HG02798 (cell line): ENCODE data around the gene TLDC2.
"Not testable (repeated sequence)": the region's sequence is repeated elsewhere in the genome, so short reads cannot be mapped to it uniquely, and the experiment has no call there.

Experiments used
- ATAC-seq: cut with Tn5 transposase; IDR thresholded peaks from one replicate; pipeline ENCODE4 v1.9.1; 2021; ENCODE audit warnings: mild to moderate bottlenecking; ENCODE audit not compliant: unreplicated experiment, poor library complexity

The TLDC2 gene

DNA sequence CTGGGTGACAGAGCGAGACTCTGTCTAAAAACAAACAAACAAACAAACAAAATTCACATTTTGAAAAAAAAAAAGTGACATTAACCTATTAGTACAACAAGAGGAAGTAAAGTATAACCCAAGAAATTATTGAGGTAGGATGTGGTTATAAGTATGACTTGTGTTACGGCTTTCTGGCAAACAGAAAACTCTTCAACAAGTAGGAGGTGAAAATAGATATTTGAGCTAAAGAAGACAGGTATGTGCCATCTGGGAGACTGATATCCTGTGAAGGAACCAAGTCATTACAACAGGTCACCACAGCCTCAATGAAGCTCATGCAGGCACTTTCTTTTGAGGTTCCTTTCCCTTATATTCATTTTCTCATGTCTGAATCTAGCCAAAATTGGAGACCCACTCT is 28.8 kb downstream of the TLDC2 start:
- ATAC-seq, result no peak

DNA sequence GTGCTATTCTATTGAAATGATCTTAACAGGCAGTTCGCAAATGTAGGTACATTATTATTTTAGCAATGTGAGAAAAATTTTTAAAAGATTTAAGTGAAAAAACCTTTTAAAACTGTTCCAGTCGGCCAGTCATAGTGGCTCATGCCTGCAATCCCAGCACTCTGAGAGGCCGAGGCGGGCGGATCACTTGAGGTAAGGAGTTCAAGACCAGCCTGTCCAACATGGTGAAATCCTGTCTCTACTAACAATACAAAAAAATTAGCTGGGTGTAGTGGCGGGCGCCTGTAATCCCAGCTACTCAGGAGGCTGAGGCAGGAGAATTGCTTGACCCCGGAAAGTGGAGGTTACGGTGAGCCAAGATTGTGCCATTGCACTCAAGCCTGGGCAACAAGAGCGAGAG is 29.6 kb downstream of the TLDC2 start:
- not testable (repeated sequence) for ATAC-seq

DNA sequence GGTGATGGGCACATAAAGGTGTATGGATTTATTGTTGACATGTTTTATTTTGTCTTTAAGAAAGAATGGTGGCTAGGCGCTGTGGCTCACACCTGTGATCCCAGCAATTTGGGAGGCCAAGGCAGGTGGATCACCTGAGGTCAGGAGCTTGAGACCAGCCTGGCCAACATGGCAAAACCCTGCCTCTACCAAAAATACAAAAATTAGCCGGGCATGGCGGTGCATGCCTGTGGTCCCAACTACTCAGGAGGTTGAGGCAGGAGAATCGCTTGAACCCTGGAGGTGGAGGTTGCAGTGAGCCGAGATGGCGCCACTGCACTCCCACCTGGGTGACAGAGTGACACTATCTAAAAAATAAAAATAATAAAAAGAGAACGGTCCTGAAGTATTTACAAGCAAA is 30.1 kb downstream of the TLDC2 start:
- ATAC-seq, result not testable (repeated sequence)

GRCh38 chr20:36908603-36909002 is 32.7 kb downstream of the TLDC2 start:
- no peak for ATAC-seq

DNA sequence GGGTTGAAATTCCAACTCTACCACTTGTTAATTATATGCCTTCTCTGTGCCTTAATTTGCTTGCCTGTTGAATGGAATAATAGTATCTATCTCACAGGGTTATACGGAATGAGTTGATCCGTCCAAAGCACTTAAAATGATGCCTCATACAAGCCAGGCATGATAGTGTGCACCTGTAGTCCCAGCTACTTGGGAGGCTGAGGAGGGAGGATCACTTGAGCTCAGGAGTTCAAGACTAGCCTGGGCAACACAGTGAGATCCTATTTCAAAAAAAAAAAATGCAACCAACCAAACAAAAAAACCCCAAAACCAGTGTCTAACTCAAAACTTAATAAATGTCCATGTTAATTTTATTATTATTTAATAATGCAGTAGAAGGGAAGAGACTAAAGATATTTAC is 40.3 kb downstream of the TLDC2 start:
- no peak for ATAC-seq

GRCh38 chr20:36917240-36917639 is 41.3 kb downstream of the TLDC2 start:
- no peak for ATAC-seq

GRCh38 chr20:36917943-36918342 is 42.0 kb downstream of the TLDC2 start:
- no peak for ATAC-seq

DNA sequence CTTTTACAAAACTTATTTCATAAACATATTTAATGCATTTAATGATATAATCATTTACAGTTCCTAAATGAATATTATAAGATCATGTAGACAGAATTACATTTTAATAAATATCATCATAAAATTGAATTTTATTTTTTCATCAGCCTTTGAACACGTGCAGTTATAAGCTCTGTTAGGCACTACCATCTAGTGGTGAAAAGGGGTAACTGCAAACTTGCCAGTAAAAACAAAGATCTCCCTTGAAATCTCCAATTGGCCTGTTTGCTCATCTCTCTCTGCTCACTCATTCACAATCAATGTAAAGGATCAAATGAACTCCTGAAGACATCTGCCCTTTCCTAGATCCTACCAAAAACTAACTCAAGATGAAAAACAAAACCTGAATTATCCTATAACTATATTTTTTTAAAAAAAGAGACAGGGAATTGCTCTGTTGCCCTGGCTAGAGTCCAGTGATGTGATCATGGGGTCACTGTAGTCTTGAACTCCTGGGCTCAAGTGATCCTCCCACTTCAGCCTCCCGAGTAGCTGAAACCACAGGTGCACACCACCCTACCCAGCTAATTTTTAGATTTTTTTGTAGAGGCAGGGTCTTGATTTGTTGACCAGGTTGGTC is 43.9 kb downstream of the TLDC2 start:
- ATAC-seq, result no peak

GRCh38 chr20:36920334-36920730 is 44.4 kb downstream of the TLDC2 start:
- ATAC-seq, result no peak

DNA sequence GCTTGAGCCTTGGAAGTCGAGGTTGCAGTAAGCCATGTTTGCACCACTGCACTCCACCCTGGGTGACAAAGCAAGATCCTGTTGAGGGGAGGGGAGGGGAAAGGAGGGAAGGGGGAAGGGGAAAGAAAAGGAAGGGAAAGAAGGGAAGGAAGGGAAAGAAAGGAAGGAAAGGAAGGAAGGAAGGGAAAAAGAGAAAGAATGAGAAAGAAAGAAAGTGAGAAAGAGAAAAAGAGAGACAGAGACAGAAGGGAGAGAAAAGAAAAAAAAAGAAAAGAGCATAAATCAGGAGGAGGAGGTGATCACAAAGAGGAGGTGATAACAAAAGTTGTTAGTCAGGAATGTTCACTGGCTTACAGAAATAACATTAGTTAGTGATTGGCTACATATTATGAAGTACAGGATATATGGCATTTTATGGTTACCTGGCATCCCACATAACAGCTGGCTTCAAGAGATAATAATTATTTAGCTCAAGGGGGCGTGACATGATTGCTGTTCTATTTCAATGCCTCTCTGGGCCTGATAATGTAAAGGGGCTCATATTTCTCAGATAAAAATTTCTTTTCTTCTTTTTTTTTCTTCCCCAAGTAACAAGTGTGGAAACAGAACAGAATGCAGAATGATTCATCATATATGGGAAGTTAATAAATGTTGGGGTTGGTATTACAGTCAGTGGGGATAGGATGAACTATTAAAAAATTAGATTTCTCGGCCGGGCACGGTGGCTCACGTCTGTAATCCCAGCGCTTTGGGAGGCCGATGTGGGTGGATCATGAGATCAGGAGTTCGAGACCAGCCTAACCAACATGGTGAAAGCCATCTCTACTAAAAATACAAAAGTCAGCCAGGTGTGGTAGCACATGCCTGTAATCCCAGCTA is 48.5 kb downstream of the TLDC2 start:
- no peak for ATAC-seq

GRCh38 chr20:36925234-36925633 is 49.3 kb downstream of the TLDC2 start:
- no peak for ATAC-seq

GRCh38 chr20:36926653-36927200 is 50.8 kb downstream of the TLDC2 start:
- ATAC-seq, result no peak

GRCh38 chr20:36927704-36928103 is 51.8 kb downstream of the TLDC2 start:
- no peak for ATAC-seq

DNA sequence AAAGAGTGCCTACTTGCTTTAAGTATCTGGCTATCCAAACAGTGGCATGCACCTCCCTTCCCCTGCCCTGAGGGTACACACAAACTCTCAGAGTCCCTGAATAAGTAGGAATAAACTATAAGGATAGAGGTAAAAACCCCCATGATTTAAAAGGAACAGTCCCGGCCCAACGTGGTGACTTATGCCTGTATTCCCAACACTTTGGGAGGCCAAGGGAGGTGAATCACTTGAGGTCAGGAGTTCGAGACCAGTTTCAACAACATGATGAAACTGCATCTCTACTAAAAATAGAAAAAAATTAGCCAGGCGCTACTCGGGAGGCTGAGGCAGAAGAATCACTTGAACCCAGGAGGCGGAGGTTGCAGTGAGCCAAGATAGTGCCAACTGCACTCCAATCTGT is 53.4 kb downstream of the TLDC2 start:
- ATAC-seq, result no peak

DNA sequence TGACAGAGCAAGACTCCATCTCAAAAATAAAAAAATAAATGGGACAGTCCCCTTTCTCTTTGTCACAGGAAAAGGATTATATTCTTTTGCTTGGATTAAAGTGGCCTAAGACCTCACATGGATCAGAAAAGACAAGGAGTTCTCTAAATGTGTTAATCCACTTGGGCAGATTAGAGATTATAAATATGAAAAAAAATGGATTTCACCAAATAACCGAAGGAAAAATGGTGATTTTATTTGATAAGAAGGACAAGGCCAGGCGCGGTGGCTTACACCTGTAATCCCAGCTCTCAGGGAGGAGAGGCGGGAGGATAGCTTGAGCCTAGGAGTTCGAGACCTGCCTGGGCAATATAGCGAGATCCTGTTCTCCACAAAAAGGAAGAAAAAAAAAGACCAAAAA is 53.8 kb downstream of the TLDC2 start:
- no peak for ATAC-seq

DNA sequence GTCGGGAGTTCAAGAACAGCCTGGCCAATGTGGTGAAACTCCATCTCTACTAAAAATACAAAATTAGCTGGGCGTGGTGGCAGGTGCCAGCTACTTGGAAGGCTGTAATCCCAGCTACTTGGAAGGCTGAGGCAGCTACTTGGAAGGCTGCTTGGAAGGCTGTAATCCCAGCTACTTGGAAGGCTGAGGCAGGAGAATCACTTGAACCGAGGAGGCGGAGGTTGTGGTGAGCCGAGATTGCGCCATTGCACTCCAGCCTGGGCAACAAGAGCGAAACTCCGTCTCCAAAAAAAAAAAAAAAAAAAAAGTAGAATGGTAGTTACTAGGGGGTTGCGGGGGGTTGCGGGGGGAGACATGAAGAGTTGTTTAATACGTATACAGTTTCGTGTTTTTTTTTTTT is 56.1 kb downstream of the TLDC2 start:
- ATAC-seq, result not testable (repeated sequence)

DNA sequence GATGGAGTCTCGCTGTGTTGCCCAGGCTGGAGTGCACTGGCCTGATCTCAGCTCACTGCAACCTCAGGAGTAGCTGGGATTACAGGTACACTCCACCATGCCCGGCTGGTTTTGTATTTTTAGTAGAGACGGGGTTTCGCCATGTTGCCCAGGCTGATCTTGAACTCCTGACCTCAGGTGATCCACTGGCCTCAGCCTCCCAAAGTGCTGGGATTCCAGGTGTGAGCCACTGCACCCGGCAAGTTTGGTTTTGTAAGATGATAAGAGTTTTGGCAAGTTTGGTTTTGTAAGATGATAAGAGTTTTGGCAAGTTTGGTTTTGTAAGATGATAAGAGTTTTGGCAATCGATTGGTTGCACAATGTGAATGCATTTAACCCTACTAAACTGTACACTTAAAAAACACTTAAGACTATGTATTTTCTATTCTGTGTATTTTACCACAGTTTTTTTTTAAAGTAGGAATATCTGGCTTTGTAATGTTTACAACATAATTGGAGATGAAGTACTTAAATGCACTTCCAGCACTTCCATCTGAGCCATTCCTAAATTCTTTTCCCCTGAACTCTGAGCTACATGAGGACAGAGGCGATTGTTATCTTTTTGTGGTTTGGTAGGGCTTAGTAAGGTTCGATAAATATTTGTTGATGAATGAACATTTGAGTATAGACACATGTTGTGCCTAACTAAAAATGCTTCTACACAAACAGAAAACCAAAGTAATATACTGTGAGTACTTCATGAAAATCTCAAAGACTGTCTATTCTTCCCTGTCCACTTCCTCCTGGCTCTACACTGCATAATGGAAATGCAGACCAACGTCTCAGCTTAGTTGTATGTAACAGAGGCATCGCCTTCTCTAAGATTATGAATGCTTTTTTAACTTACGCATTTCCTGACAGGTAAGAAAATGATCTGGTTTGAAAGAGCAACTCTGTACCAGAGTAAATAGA is 56.8 kb downstream of the TLDC2 start:
- ATAC-seq, result no peak

DNA sequence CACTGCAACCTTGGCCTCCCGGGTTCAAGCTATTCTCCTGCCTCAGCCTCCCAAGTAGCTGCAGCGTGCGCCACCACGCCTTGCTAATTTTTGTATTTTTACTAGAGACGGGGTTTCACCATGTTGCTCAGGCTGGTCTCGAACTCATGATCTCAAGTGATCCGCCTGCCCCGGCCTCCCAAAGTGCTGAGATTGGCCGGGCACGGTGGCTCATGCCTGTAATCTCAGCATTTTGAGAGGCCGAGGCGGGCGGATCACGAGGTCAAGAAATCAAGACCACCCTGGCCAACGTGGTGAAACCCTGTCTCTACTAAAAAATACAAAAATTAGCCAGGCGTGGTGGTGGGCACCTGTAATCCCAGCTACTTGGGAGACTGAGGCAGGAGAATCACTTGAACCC is 57.6 kb downstream of the TLDC2 start:
- not testable (repeated sequence) for ATAC-seq

GRCh38 chr20:36936341-36936740 is 60.4 kb downstream of the TLDC2 start:
- no peak for ATAC-seq

- ATAC-seq, result not testable (repeated sequence)
These were observed 60.9 kb downstream of the TLDC2 start for GRCh38 chr20:36936761-36937401.
